ENCODE measurements around the gene PPP6R3.

PPP6R3 gene

GRCh38 chr11:68436985-68437926, 23.3 kb upstream of the PPP6R3 start:
- H3K4me3 ChIP-seq (IDR thresholded peaks at IDR 0.05; ENCODE audit: insufficient read depth, low read depth, low read length), result no peak overlapping the region
- H3K9ac ChIP-seq, result no peak overlapping the region
- TF ChIP-seq CTCF (conservative IDR thresholded peaks at IDR 0.05; ENCODE audit: low read depth, low read length), result no peak
- no peaks in the 10 kb centered on the region for H3K4me1 ChIP-seq (ENCODE audit: low read depth, poor library complexity, severe bottlenecking)
- no peak overlapping the region for H3K4me2 ChIP-seq
- no peaks in the 10 kb centered on the region for H3K36me3 ChIP-seq (ENCODE audit: insufficient read depth)
- no peaks in the 10 kb centered on the region for H3K27me3 ChIP-seq (ENCODE audit: insufficient read depth, low read depth)
- no peak overlapping the region for H3K27ac ChIP-seq
- H4K20me1 ChIP-seq (ENCODE audit: insufficient read depth), result no peaks in the 10 kb centered on the region
- H2AFZ ChIP-seq (ENCODE audit: low read depth), result no peak overlapping the region
- no peaks in the 10 kb centered on the region for H3K79me2 ChIP-seq (ENCODE audit: insufficient read depth, low read depth)

GRCh38 chr11:68437927-68438657, 22.5 kb upstream of the PPP6R3 start:
- H3K27me3 ChIP-seq (ENCODE audit: insufficient read depth, low read depth), result no peaks in the 10 kb centered on the region
- H3K4me3 ChIP-seq (IDR thresholded peaks at IDR 0.05; ENCODE audit: insufficient read depth, low read depth, low read length), result no peak overlapping the region
- H3K36me3 ChIP-seq (ENCODE audit: insufficient read depth), result no peaks in the 10 kb centered on the region
- H3K4me1 ChIP-seq (ENCODE audit: low read depth, poor library complexity, severe bottlenecking), result no peaks in the 10 kb centered on the region
- TF ChIP-seq CTCF (conservative IDR thresholded peaks at IDR 0.05; ENCODE audit: low read depth, low read length), result no peak
- H3K27ac ChIP-seq, result no peak overlapping the region
- no peaks in the 10 kb centered on the region for H4K20me1 ChIP-seq (ENCODE audit: insufficient read depth)
- no peaks in the 10 kb centered on the region for H3K79me2 ChIP-seq (ENCODE audit: insufficient read depth, low read depth)
- H2AFZ ChIP-seq (ENCODE audit: low read depth), result no peak overlapping the region
- H3K4me2 ChIP-seq, result no peak overlapping the region
- no peak overlapping the region for H3K9ac ChIP-seq

GRCh38 chr11:68438658-68439259, 21.8 kb upstream of the PPP6R3 start:
- Histone ChIP-seq H4K20me1 (ENCODE audit: insufficient read depth) (no peaks in the 10 kb centered on the region), H3K4me2 (no peak overlapping the region), H3K36me3 (ENCODE audit: insufficient read depth) (no peaks in the 10 kb centered on the region), H3K9ac (no peak overlapping the region), H3K27me3 (ENCODE audit: insufficient read depth, low read depth) (no peaks in the 10 kb centered on the region), H3K4me1 (ENCODE audit: low read depth, poor library complexity, severe bottlenecking) (no peaks in the 10 kb centered on the region), H3K79me2 (ENCODE audit: insufficient read depth, low read depth) (no peaks in the 10 kb centered on the region), H3K4me3 (IDR thresholded peaks at IDR 0.05; ENCODE audit: insufficient read depth, low read depth, low read length) (no peak overlapping the region), H2AFZ (ENCODE audit: low read depth) (no peak overlapping the region), H3K27ac (no peak overlapping the region)
- TF ChIP-seq CTCF (conservative IDR thresholded peaks at IDR 0.05; ENCODE audit: low read depth, low read length), result no peak

GRCh38 chr11:68439355-68440065, 21.0 kb upstream of the PPP6R3 start:
- Histone ChIP-seq H3K9ac (no peak overlapping the region), H3K4me3 (IDR thresholded peaks at IDR 0.05; ENCODE audit: insufficient read depth, low read depth, low read length) (no peak overlapping the region), H2AFZ (ENCODE audit: low read depth) (no peak overlapping the region), H3K27me3 (ENCODE audit: insufficient read depth, low read depth) (no peaks in the 10 kb centered on the region), H4K20me1 (ENCODE audit: insufficient read depth) (no peaks in the 10 kb centered on the region), H3K27ac (no peak overlapping the region), H3K79me2 (ENCODE audit: insufficient read depth, low read depth) (no peaks in the 10 kb centered on the region), H3K4me2 (no peak overlapping the region), H3K36me3 (ENCODE audit: insufficient read depth) (no peaks in the 10 kb centered on the region), H3K4me1 (ENCODE audit: low read depth, poor library complexity, severe bottlenecking) (no peaks in the 10 kb centered on the region)
- TF ChIP-seq CTCF (conservative IDR thresholded peaks at IDR 0.05; ENCODE audit: low read depth, low read length), result no peak

Data from KMS-11 (cell line).